MM.1S (cell line): ENCODE results near the gene FAM117A.

Source experiments
- CTCF ChIP-seq: fragments of 300-600 bp; sonication (generic); IDR thresholded peaks from 2 replicates; pipeline ENCODE4 v1.5.1; 2016; ENCODE audit warnings: antibody characterized with exemption, low read length, mixed read lengths
- EZH2 ChIP-seq: fragments of 300-600 bp; sonication (generic); optimal IDR thresholded peaks from 2 replicates; pipeline ENCODE3; 2017; ENCODE audit warnings: low read depth, mild to moderate bottlenecking, antibody characterized with exemption, low read length, mixed read lengths
- EZH2phosphoT487 ChIP-seq: fragments of 300-600 bp; sonication (generic); IDR thresholded peaks from 2 replicates; pipeline ENCODE4 v1.6.1; 2018; ENCODE audit warnings: antibody characterized with exemption, low read length

- TF ChIP-seq CTCF (no peak), EZH2 (no peak), EZH2phosphoT487 (no peak)
These were observed 93.9 kb downstream of the FAM117A start for GRCh38 chr17:49670002-49670401.
